C4-2B (cell line): ENCODE results near the gene PLPP6.

ENCODE experiments used
- H3K27ac ChIP-seq: fragments of 450-650 bp; 2 replicates; pipeline ENCODE4 v1.5.1; 2017
- ZFX ChIP-seq: fragments of 450-650 bp; IDR thresholded peaks from 2 replicates; pipeline ENCODE4 v1.6.1; 2017
- TF ChIP-seq, protein P1 (sequence below): fragments of 450-650 bp; conservative IDR thresholded peaks from 2 replicates; pipeline ENCODE4 v1.5.1; 2017; ENCODE audit warnings: mild to moderate bottlenecking

PLPP6 gene

DNA sequence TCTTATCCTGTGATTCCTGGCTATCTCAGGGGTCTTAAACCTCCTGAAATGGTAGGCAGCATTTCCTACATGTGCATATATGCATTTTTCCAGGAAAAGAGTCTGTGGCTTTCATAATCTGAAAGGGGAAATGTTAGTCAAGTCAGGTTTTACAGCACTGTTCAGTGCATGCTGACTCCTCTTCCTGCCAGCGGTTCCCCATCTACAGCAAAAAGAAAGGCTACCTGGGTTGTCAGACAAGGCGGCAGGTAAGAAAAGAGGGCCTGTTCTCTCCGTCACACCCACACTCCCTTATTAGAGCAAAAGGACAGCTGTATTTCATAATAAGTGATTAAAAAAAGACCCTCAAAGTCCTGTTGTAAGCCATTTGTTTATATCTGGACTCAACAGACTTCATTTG lies 8.5 kb downstream of the PLPP6 start:
- TF ChIP-seq ZFX, result no peak

DNA sequence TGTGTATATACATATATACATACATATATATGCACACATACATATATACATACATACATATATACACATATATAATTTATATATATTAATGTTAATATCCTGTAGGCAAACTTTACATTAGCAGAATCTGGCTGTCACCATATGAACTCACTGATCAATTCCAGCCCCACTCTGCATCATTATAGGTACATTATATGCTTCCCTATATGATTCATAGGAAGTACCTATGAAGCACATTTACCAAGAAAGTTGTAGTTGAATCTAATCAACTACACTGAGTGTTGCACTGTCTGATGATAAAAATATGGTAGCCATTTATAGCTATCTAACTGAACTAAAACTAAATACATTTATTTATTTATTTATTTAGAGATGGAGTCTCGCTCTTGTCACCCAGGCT lies 9.6 kb downstream of the PLPP6 start:
- no peak for TF ChIP-seq ZFX
- TF ChIP-seq, protein P1, sequence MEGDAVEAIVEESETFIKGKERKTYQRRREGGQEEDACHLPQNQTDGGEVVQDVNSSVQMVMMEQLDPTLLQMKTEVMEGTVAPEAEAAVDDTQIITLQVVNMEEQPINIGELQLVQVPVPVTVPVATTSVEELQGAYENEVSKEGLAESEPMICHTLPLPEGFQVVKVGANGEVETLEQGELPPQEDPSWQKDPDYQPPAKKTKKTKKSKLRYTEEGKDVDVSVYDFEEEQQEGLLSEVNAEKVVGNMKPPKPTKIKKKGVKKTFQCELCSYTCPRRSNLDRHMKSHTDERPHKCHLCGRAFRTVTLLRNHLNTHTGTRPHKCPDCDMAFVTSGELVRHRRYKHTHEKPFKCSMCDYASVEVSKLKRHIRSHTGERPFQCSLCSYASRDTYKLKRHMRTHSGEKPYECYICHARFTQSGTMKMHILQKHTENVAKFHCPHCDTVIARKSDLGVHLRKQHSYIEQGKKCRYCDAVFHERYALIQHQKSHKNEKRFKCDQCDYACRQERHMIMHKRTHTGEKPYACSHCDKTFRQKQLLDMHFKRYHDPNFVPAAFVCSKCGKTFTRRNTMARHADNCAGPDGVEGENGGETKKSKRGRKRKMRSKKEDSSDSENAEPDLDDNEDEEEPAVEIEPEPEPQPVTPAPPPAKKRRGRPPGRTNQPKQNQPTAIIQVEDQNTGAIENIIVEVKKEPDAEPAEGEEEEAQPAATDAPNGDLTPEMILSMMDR, result no peak
- H3K27ac ChIP-seq, result no peak overlapping the region

More for the DNA sequence above, 8.5 kb downstream of the PLPP6 start:
- no peak overlapping the region for H3K27ac ChIP-seq

DNA sequence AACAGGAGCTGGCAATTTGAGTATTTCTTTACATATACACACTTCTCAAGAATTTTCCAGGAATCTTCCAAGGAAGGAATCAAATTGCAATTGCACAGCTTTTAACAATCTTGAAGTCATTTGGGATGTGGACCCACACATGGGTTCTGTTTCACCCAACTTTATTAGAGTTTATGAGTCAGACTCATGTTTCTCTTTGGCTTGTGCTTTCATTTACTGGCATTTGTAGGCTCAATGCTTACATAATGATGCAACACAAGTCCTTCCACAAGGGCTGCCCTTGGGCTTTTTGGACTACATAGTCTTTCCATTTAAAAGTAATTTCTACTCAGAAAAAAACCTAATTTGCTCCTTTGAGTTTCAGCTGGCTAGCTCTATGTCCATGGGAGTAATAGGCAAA lies 12.7 kb downstream of the PLPP6 start:
- no peak for TF ChIP-seq ZFX
- TF ChIP-seq, protein P1, result no peak
- no peak overlapping the region for H3K27ac ChIP-seq

DNA sequence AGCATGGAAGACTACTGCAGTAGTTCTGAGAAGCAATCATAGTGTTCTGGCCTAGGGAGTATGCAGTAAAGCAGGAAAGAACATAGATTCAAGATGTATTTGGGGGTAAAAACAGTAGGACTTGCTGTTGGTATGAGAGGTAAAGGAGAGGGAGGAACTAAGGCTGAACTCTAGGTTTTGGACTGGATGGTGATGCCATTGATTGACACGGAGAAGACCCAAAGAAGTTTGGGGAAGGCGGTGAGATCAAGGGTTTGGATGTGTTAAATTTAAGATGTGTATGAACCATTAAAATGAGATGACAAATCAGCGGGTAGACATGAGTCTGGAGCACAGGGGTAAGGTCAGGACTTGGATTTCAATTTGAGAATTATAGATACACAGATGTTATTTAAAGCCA lies 15.3 kb downstream of the PLPP6 start:
- TF ChIP-seq ZFX, result no peak
- TF ChIP-seq, protein P1, result no peak
- H3K27ac ChIP-seq, result no peak overlapping the region

DNA sequence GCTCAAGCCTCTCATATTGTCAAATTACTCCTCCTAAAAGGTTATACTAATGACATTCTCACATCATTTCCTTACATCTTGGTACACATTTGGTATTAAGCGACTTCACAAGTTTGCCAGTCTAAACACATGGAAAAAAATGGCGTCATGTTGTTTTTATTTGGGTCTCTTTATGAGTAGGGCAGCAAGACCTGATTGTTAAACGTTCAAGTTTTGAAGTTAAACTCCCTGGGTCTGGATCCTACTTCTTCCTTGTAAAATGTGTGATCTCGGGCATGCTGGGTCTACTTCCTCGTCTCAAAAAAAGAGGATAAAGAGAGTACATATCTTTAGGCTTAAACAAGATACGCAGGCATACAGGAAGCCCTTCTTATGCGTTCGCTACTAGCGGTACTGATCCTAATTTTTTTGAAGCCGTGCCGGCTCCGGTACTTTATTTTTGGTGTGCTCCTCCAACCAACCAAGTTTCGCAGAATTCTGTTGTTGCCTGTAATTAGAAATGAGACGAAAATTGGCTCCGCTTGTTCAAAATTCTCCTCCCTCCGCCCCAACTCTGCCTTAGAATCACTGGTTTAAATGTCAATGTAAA lies 16.7 kb downstream of the PLPP6 start:
- TF ChIP-seq, protein P1, result no peak
- no peak for TF ChIP-seq ZFX
- peak overlapping the region; percentile 84 for H3K27ac ChIP-seq

DNA sequence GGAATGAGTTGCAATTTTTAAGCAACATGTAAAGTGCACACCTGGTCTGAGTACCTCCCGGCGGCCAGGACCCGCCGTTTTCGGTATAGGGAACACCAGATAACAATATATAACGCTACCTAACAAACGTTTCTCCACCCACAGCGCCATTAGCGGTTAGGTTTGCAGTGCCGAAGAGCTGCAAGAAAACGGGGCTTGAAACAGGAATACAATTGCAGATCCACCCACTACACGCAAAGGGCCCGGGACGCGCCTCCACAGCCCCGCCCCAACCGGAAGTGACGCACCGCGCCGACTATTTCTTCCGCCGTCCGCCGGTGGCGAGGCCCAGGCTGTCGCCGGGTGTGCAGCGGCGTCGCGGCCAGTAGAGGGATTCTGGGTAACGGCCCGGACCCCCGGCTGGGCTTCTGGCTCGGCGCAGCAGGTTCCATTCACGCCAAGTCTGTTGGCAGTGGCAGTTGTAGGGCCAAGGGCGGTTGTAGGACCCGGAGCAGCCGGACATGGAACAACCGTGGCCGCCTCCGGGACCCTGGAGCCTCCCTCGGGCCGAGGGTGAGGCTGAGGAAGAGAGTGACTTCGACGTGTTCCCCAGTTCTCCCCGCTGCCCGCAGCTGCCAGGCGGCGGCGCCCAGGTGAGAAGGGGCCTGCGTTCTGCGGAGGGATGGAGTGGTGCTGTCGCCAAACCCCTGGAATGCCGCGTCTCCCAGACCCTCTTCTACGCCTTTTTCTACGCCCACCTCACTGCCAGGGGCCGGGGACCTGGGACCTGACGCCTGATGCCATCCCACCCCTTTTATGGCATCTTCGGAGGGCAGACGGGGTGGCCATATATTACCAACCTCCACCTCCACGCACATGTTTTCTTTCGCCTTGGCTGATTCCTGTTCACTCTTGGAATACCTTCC lies 17.4 kb downstream of the PLPP6 start, which contains the start of gene CDC37L1:
Gene CDC37L1, plus strand, starts transcription at position 302 of the 905 bp plus-strand sequence. Its CDS starts 199 bp downstream, at position 501.
- peak within 1 kb of the TSS; percentile 84 for H3K27ac ChIP-seq
- TF ChIP-seq ZFX, result peak; percentile 77
- TF ChIP-seq, protein P1, result peak; percentile 77

DNA sequence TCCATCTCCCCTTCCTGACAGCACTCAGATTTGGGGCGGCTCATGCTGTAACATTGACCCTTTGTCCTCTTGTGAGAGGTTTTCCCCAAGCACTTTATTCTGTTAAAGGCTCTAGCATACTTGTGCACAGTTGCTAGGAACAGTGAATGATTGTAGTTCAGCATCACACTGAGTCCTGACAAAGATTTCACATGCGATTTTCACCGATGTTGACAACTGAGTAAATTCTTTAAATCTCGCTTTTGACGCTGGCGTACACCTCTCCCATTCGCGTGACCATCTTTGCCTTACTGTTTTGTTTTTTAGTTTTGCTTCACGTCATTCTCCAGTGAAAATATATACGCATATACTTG lies 18.1 kb downstream of the PLPP6 start:
- peak overlapping the region; percentile 84 for H3K27ac ChIP-seq
- TF ChIP-seq, protein P1, result no peak
- no peak for TF ChIP-seq ZFX
